K562 (cell line): ENCODE measurements around the gene IPO11. TPM values are rescaled to one million over a fixed set of nuclear protein-coding genes. Genes with fewer than 3 reads are reported as not detected.

Source experiments
- AFF4 ChIP-seq: sonication (generic); formaldehyde crosslinking; IDR thresholded peaks from 2 replicates; pipeline ENCODE4 v1.8.0; 2023; ENCODE audit warnings: mild to moderate bottlenecking, missing genetic modification reagents
- ASH1L ChIP-seq: fragments of 450-650 bp; IDR thresholded peaks from 2 replicates; pipeline ENCODE4 v1.6.1; 2018; ENCODE audit warnings: borderline replicate concordance, mild to moderate bottlenecking, low read depth; ENCODE audit not compliant: partially characterized antibody
- E2F5 ChIP-seq: sonication (generic); formaldehyde crosslinking; IDR thresholded peaks from 2 replicates; pipeline ENCODE4 v1.8.0; 2022; ENCODE audit warnings: mild to moderate bottlenecking, missing genetic modification reagents
- ETS1 ChIP-seq: conservative IDR thresholded peaks from 2 replicates; pipeline ENCODE4 v1.6.1; 2011; ENCODE audit warnings: low read depth, mild to moderate bottlenecking, low read length; ENCODE audit not compliant: control insufficient read depth
- ETS2 ChIP-seq: IDR thresholded peaks from 2 replicates; pipeline ENCODE4 v1.6.1; 2016; ENCODE audit warnings: borderline replicate concordance, missing genetic modification characterization, mild to moderate bottlenecking, moderate library complexity, missing compliant biosample characterization; ENCODE audit not compliant: poor library complexity, severe bottlenecking
- HDGF ChIP-seq: fragments of 450-650 bp; IDR thresholded peaks from 2 replicates; pipeline ENCODE4 v1.6.1; 2016
- HMGN3 ChIP-seq: IDR thresholded peaks from 2 replicates; pipeline ENCODE4 v1.6.1; 2011; ENCODE audit warnings: borderline replicate concordance, low read depth, mild to moderate bottlenecking, mixed read lengths, low read length; ENCODE audit not compliant: insufficient read length; ENCODE audit errors: extremely low read depth
- JUN ChIP-seq, 2 experiments: sonication (generic) in 1 of 2; formaldehyde crosslinking in 1 of 2; IDR thresholded peaks; 2 replicates each; pipeline versions ENCODE4 v1.6.1 to v1.8.0; 2012 to 2022; ENCODE audit warnings: borderline replicate concordance in 2 of 2, mild to moderate bottlenecking in 2 of 2, improper control_type of control experiment in 1 of 2, low read depth in 1 of 2, low read length in 1 of 2, missing genetic modification reagents in 1 of 2
- KDM2B ChIP-seq: fragments of 250-450 bp; sonication (Bioruptor Pico); IDR thresholded peaks from 2 replicates; pipeline ENCODE4 v1.8.0; 2021; ENCODE audit warnings: mild to moderate bottlenecking, moderate library complexity
- L3MBTL2 ChIP-seq: fragments of 450-650 bp; IDR thresholded peaks from 2 replicates; pipeline ENCODE4 v1.6.1; 2016; ENCODE audit warnings: mild to moderate bottlenecking, moderate library complexity
- NCOA2 ChIP-seq, 2 experiments: fragments of 450-650 bp; IDR thresholded peaks; 2 replicates each; pipeline ENCODE4 v1.6.1; 2018; ENCODE audit warnings: mild to moderate bottlenecking in 2 of 2, moderate library complexity in 1 of 2; ENCODE audit not compliant: partially characterized antibody in 2 of 2
- RBM22 ChIP-seq: fragments of 200-400 bp; formaldehyde crosslinking; IDR thresholded peaks from 2 replicates; pipeline ENCODE4 v1.6.1; 2018; ENCODE audit warnings: low read length, low read depth; ENCODE audit not compliant: poor library complexity, severe bottlenecking
- SMARCA5 ChIP-seq: fragments of 450-650 bp; IDR thresholded peaks from 2 replicates; pipeline ENCODE4 v1.6.1; 2016
- TCF7L2 ChIP-seq: fragments of 150-350 bp; IDR thresholded peaks from 2 replicates; pipeline ENCODE4 v1.6.1; 2016; ENCODE audit warnings: low read depth, mild to moderate bottlenecking, low read length, moderate library complexity
- TSC22D4 ChIP-seq: fragments of 450-650 bp; IDR thresholded peaks from 2 replicates; pipeline ENCODE4 v1.6.1; 2016; ENCODE audit warnings: missing genetic modification characterization, missing biosample characterization, control low read depth
- ZNF121 ChIP-seq: sonication (generic); formaldehyde crosslinking; conservative IDR thresholded peaks from 2 replicates; pipeline ENCODE4 v1.8.0; 2022; ENCODE audit warnings: missing genetic modification reagents
- ZNF311 ChIP-seq: fragments of 250-450 bp; sonication (Bioruptor Pico); IDR thresholded peaks from 2 replicates; pipeline ENCODE4 v1.4.0; 2020; ENCODE audit warnings: mild to moderate bottlenecking, moderate library complexity
- ZNF395 ChIP-seq: fragments of 200-800 bp; sonication (Bioruptor generic); IDR thresholded peaks from 2 replicates; pipeline ENCODE4 v1.6.1; 2017; ENCODE audit warnings: missing genetic modification characterization, missing compliant biosample characterization
- polyA plus RNA-seq, 8 experiments: library from polyadenylated mRNA; depleted of rRNA in 4 of 8; stranded (reverse) in 5 of 8; unstranded in 3 of 8; fragments of >200 nt; fragmentation: Nextera tagmentation in 2 of 8; fragmentation: Illumina TruSeq in 1 of 8; extraction: Ambion mirVana in 2 of 8; extraction: Trizol in 1 of 8; gene quantifications; 2 replicates each; pipeline versions ENCODE4 v1.2.1 to v1.2.3, GENCODE V29; 2011 to 2014; ENCODE audit warnings: inconsistent platforms in 1 of 8, missing spikeins in 1 of 8
- total RNA-seq, 7 experiments: library from RNA; depleted of rRNA in 6 of 7; stranded (reverse); fragments of >200 nt in 6 of 7; fragmentation: Illumina TruSeq in 2 of 7; extraction: Trizol in 2 of 7; gene quantifications; 2 replicates each; pipeline versions ENCODE4 v1.2.1 to v1.2.3, GENCODE V29; 2011 to 2021; ENCODE audit warnings: low replicate concordance in 1 of 7

The IPO11 gene
- total and polyA plus RNA-seq, 9 of the 15 experiments (the other 6 are each of a cell fraction or from before 2014, with no cell fraction given): 38.7 to 96.0 (median 70.9) TPM

GRCh38 chr5:62538017-62538942, 125.7 kb downstream of the IPO11 start (continued):
- TF ChIP-seq ZNF395 (CRISPR knock-in tag) (no peak), KDM2B (no peak), ETS1 (no peak), ASH1L (no peak), RBM22 (no peak), E2F5 (no peak), AFF4 (CRISPR knock-in tag) (no peak), ETS2 (tag) (no peak), HMGN3 (no peak), ZNF121 (CRISPR knock-in tag) (no peak), SMARCA5 (no peak), ZNF311 (CRISPR knock-in tag) (no peak), JUN (IDR thresholded peaks at IDR 0.05; ENCODE audit: borderline replicate concordance, low read depth, low read length) (peak; percentile 63; the same call in 1 of the 2 replicates), JUN (CRISPR knock-in tag; IDR thresholded peaks at IDR 0.05; ENCODE audit: borderline replicate concordance) (no peak), NCOA2 (IDR thresholded peaks at IDR 0.05; ENCODE audit: partially characterized antibody in 2 of 2) (no peak), HDGF (no peak), TSC22D4 (tag) (no peak), L3MBTL2 (no peak), TCF7L2 (no peak)
